HFFc6 (cell line): ENCODE data around the gene FAM13C. TPM values are rescaled to one million over a fixed set of nuclear protein-coding genes. Genes with fewer than 3 reads are reported as not detected.

Experiments used
- DNase-seq: peaks from one replicate; pipeline ENCODE4 v3.0.0-alpha.2; 2018
- H3K27ac Mint-ChIP-seq: 2 replicates; pipeline ENCODE4 v1.8.0; 2020; ENCODE audit warnings: mild to moderate bottlenecking, mixed read lengths
- H3K27me3 Mint-ChIP-seq: 2 replicates; pipeline ENCODE4 v1.8.0; 2021; ENCODE audit warnings: mild to moderate bottlenecking, moderate library complexity, mixed read lengths; ENCODE audit not compliant: insufficient read depth
- H3K36me3 Mint-ChIP-seq: 2 replicates; pipeline ENCODE4 v1.8.0; 2021; ENCODE audit warnings: low read depth, mixed read lengths
- H3K4me1 Mint-ChIP-seq: 2 replicates; pipeline ENCODE4 v1.8.0; 2020; ENCODE audit warnings: low read depth, mixed read lengths
- H3K4me3 Mint-ChIP-seq: 2 replicates; pipeline ENCODE4 v1.8.0; 2020; ENCODE audit warnings: mild to moderate bottlenecking, moderate library complexity, mixed read lengths
- H3K9me3 Mint-ChIP-seq: 2 replicates; pipeline ENCODE4 v1.8.0; 2020; ENCODE audit warnings: mild to moderate bottlenecking, mixed read lengths
- total RNA-seq, 6 experiments: library from RNA; stranded (reverse); fragmentation: NEBNext Ultra II Directional; extraction: Animal tissue kit (Norgen Biotek cat#: 25700); gene quantifications; 2 replicates in 1 of 6; 3 replicates in 5 of 6; pipeline ENCODE4 v1.2.3, GENCODE V29; 2021
- TF ChIP-seq, protein P1 (sequence below): fragments of 200-600 bp; sonication (generic); IDR thresholded peaks from 2 replicates; pipeline ENCODE4 v1.5.0; 2021; ENCODE audit warnings: antibody characterized with exemption, mild to moderate bottlenecking

The FAM13C gene
- total RNA-seq, 6 experiments from 2014 or later, result not detected

DNA sequence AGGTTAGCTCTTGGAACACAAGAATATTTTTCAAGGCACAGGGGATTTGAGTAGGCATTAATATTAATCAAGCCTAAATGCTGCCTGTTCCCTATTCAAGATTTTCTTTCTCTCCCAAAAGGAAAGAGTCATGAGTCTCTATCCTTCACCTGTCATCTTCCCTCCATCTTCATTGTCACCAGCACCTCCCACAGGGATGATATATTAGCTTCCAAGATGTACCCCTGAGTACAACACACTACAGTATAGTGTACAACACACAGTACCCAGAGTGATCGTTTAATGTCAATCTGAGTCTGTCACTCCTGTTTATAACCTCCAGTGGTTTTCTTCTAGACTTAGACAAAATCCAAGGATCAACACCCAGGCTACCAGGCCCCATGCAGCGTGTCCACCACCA lies 50.1 kb downstream of the FAM13C start:
- no peak for DNase-seq
- Mint-ChIP-seq H3K36me3 (no peaks in the 10 kb centered on the region; the same call in 1 of the 2 replicates), H3K9me3 (peaks cover 30% of the 10 kb centered on the region), H3K4me3 (no peak overlapping the region), H3K27me3 (no peaks in the 10 kb centered on the region), H3K4me1 (no peaks in the 10 kb centered on the region), H3K27ac (no peak overlapping the region)
- TF ChIP-seq, protein P1, sequence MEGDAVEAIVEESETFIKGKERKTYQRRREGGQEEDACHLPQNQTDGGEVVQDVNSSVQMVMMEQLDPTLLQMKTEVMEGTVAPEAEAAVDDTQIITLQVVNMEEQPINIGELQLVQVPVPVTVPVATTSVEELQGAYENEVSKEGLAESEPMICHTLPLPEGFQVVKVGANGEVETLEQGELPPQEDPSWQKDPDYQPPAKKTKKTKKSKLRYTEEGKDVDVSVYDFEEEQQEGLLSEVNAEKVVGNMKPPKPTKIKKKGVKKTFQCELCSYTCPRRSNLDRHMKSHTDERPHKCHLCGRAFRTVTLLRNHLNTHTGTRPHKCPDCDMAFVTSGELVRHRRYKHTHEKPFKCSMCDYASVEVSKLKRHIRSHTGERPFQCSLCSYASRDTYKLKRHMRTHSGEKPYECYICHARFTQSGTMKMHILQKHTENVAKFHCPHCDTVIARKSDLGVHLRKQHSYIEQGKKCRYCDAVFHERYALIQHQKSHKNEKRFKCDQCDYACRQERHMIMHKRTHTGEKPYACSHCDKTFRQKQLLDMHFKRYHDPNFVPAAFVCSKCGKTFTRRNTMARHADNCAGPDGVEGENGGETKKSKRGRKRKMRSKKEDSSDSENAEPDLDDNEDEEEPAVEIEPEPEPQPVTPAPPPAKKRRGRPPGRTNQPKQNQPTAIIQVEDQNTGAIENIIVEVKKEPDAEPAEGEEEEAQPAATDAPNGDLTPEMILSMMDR, result no peak

DNA sequence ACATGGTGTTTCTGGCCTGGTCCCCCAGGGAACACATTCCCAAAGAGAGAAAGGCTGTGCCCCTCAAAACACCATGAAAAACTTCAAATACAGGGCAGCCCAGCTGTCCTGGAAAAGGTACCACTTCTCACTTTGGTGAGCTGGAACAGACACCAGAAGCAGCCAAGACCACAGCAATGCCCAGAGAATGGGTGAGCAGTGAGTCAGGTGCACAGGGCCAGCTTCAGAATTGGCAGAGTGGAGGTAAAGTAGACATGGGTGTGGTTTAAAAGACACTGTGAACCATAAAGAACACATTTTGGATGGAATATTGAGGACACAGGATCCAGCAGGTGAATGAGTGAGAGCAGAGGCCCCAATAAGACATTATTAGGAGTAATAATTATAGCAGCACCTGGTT lies 51.3 kb downstream of the FAM13C start:
- H3K9me3 Mint-ChIP-seq, result peaks cover 30% of the 10 kb centered on the region
- H3K36me3 Mint-ChIP-seq, result no peaks in the 10 kb centered on the region; the same call in 1 of the 2 replicates
- TF ChIP-seq, protein P1, result no peak
- no peak overlapping the region for H3K4me3 Mint-ChIP-seq
- no peaks in the 10 kb centered on the region for H3K4me1 Mint-ChIP-seq
- H3K27ac Mint-ChIP-seq, result no peak overlapping the region
- H3K27me3 Mint-ChIP-seq, result no peaks in the 10 kb centered on the region
- DNase-seq, result no peak

DNA sequence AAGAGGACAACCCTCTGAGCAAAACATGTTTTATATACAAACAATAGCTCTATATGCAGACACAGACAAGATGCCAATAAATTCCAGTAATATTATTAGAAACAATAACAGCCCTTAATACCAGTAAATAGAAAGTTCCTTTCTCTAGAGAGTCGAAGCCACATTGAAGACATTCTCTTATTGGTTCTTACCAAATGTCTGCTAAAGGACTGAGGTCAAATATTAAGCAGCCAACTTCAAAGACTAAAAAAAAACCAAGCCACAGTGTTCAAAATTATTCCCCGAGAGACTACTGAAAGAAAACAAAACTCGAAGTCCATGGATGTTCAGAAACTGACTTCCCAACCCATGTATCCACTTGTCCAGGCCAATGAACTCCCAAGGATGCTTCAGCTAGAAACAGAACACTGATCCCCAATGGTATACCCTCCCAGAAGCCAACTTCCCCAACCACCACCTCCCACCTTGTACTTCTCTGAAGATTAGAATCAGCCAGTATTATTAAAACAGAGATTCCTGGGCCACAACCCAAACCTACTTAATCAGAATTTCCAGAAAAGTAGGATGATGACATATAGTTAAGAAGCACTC lies 51.9 kb downstream of the FAM13C start:
- DNase-seq, result no peak
- H3K27me3 Mint-ChIP-seq, result no peaks in the 10 kb centered on the region
- H3K4me1 Mint-ChIP-seq, result no peaks in the 10 kb centered on the region
- no peaks in the 10 kb centered on the region; the same call in 1 of the 2 replicates for H3K36me3 Mint-ChIP-seq
- peaks cover 28% of the 10 kb centered on the region for H3K9me3 Mint-ChIP-seq
- TF ChIP-seq, protein P1, result no peak
- H3K4me3 Mint-ChIP-seq, result no peak overlapping the region
- H3K27ac Mint-ChIP-seq, result no peak overlapping the region

DNA sequence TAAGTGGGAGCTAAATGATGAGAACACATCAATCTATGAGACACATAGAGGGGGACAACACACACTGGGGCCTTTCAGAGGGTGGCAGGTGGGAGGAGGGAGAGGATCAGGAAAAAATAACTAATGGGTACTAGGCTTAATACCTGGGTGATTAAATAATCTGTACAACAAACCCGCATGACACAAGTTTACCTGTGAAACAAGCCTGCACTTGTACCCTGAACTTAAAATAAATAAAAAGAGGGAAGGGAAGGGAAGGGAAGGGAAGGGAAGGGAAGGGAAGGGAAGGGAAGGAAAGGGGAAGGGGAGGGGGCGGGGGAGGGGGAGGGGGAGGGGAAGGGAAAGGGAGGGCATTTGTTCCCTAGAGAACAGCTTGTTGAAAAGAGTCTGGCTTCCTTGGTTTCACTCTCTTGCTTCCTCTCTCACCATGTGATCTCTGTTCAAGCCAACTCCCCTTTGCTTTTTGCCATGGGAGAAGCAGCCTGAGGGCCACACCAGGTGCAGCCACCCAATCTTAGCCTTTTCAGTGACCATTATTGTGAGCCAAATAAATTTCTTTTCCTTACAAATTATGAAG lies 57.7 kb downstream of the FAM13C start:
- Mint-ChIP-seq H3K27ac (no peak overlapping the region), H3K9me3 (peaks cover 28% of the 10 kb centered on the region), H3K36me3 (no peaks in the 10 kb centered on the region; the same call in 1 of the 2 replicates), H3K4me1 (no peaks in the 10 kb centered on the region), H3K4me3 (no peak overlapping the region), H3K27me3 (peaks cover 2% of the 10 kb centered on the region; the same call in 1 of the 2 replicates)
- no peak for DNase-seq
- TF ChIP-seq, protein P1, result no peak

DNA sequence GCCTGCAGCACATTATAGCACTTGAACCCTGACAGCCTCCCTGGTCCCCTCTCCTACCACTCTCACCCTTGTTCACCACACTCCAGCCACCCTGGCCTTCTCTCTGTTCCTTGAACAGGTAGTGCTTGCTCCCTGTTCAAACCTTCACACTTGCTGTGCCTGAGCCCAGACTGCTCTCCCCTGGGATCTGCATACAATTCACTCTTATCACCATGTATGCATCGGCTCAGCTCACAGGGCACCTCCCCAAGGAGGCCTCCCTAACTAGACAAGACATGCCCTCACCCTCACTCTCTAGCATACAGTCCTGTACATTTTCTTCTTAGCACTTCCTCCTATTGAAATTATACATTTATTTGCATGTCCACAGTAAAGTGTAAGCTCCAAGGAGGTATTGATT lies 59.3 kb downstream of the FAM13C start:
- peaks cover 2% of the 10 kb centered on the region; the same call in 1 of the 2 replicates for H3K27me3 Mint-ChIP-seq
- H3K9me3 Mint-ChIP-seq, result peaks cover 17% of the 10 kb centered on the region
- H3K36me3 Mint-ChIP-seq, result no peaks in the 10 kb centered on the region
- H3K4me3 Mint-ChIP-seq, result no peak overlapping the region
- H3K27ac Mint-ChIP-seq, result no peak overlapping the region
- TF ChIP-seq, protein P1, result no peak
- no peaks in the 10 kb centered on the region for H3K4me1 Mint-ChIP-seq
- DNase-seq, result no peak
